ENCODE results near the gene SAPCD2. TPM values are rescaled to one million over a fixed set of nuclear protein-coding genes. Genes with fewer than 3 reads are reported as not detected.

SAPCD2 gene
- total RNA-seq, 1 experiment from 2014 or later = 15.7 TPM

DNA sequence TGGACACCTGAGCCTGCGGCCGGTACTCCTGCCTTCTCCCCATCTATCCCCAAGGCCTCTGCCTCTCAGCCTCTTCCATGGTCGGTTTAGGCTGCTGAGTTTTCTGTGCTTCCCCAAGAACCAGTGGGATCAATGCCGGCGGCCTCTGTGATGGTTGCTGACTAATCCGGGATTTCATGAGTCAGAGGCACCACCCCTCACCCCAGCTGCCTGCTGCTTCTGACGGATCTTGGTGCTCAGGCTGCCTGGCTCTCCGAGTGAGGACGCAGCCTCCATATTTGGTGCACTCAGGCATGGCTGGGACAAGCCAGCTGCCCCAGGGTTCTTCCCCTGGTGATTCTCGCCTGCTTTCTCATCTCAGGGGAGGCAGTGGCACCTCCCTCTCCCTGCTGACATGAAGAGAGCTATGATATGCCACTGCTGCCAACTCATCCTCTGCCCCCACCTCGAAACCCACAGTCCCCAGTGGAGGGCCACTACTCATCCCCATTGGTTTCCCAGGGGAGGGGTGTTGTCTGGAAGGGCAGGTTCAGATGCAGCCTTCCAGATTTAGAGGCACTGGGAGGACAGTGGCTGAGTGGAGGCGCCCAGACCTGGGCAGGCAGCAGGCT is 13.1 kb upstream of the SAPCD2 start:
- Mint-ChIP-seq H3K27ac (ENCODE audit: low read depth, unreplicated experiment) (peak overlapping the region; percentile 84), H3K4me1 (ENCODE audit: insufficient read depth, unreplicated experiment) (peaks cover 33% of the 10 kb centered on the region)
- POLR2A ChIA-PET = interaction anchor here (0.6 to 1.9 kb wide), 10 partner anchors 12 to 157 kb away, joined by 3 to 10 read pairs (median 3); partner anchors contain the start of genes NPDC1, SAPCD2 and TUBB4B

DNA sequence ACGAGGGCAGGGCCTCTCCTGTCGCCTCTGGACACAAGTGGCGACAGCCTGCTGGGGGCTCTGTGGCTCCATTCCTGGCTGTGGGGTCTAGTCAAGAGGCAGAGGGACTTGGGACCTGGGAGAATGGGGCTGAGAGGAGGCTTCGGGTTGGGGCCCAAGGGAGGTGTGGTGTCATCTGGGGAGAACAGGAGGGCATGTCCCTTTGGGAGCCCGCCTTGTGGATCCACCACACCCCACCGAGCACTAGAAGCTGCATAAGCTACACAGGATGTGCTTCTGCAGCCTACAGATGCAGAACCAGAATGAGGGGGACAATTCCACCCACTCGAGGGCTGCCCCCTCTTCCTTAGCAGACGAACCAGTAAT is 12.6 kb upstream of the SAPCD2 start:
- no TSS peak for BruUV-seq (replicated peaks)
- Mint-ChIP-seq H3K36me3 (ENCODE audit: insufficient read depth, unreplicated experiment) (no peaks in the 10 kb centered on the region), H3K27me3 (ENCODE audit: insufficient read depth, unreplicated experiment) (no peaks in the 10 kb centered on the region), H3K27ac (ENCODE audit: low read depth, unreplicated experiment) (peak overlapping the region; percentile 84), H3K4me1 (ENCODE audit: insufficient read depth, unreplicated experiment) (peaks cover 28% of the 10 kb centered on the region), H3K4me3 (ENCODE audit: unreplicated experiment) (no peak overlapping the region), H3K9me3 (ENCODE audit: unreplicated experiment) (no peaks in the 10 kb centered on the region)
- intact Hi-C loops (cut with micrococcal nuclease) = no loop called here
- TF ChIP-seq, protein P1, sequence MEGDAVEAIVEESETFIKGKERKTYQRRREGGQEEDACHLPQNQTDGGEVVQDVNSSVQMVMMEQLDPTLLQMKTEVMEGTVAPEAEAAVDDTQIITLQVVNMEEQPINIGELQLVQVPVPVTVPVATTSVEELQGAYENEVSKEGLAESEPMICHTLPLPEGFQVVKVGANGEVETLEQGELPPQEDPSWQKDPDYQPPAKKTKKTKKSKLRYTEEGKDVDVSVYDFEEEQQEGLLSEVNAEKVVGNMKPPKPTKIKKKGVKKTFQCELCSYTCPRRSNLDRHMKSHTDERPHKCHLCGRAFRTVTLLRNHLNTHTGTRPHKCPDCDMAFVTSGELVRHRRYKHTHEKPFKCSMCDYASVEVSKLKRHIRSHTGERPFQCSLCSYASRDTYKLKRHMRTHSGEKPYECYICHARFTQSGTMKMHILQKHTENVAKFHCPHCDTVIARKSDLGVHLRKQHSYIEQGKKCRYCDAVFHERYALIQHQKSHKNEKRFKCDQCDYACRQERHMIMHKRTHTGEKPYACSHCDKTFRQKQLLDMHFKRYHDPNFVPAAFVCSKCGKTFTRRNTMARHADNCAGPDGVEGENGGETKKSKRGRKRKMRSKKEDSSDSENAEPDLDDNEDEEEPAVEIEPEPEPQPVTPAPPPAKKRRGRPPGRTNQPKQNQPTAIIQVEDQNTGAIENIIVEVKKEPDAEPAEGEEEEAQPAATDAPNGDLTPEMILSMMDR (IDR thresholded peaks at IDR 0.05; ENCODE audit: unreplicated experiment) = no peak
- ChIA-PET CTCF (interaction anchor here (0.7 to 3.8 kb wide), 5 partner anchors 16 to 245 kb away, joined by 3 to 23 read pairs (median 5); partner anchors contain the start of gene ABCA2), POLR2A (interaction anchor here (0.6 to 1.9 kb wide), 8 partner anchors 11 to 135 kb away, joined by 3 to 9 read pairs (median 3); partner anchors contain the start of genes NPDC1 and SAPCD2)
- no peak for DNase-seq (ENCODE audit: unreplicated experiment)

More for the DNA sequence above, 13.1 kb upstream of the SAPCD2 start:
- BruUV-seq (replicated peaks) = no TSS peak
- intact Hi-C loops (cut with micrococcal nuclease) = no loop called here
- no peaks in the 10 kb centered on the region for H3K36me3 Mint-ChIP-seq (ENCODE audit: insufficient read depth, unreplicated experiment)
- no peaks in the 10 kb centered on the region for H3K27me3 Mint-ChIP-seq (ENCODE audit: insufficient read depth, unreplicated experiment)
- H3K9me3 Mint-ChIP-seq (ENCODE audit: unreplicated experiment) = no peaks in the 10 kb centered on the region
- CTCF ChIA-PET = interaction anchor here (0.6 to 3.8 kb wide), 8 partner anchors 7 to 271 kb away, joined by 3 to 23 read pairs (median 4); partner anchors contain the start of gene ABCA2
- TF ChIP-seq, protein P1 (IDR thresholded peaks at IDR 0.05; ENCODE audit: unreplicated experiment) = no peak
- H3K4me3 Mint-ChIP-seq (ENCODE audit: unreplicated experiment) = no peak overlapping the region
- DNase-seq (ENCODE audit: unreplicated experiment) = peak; percentile 96

DNA sequence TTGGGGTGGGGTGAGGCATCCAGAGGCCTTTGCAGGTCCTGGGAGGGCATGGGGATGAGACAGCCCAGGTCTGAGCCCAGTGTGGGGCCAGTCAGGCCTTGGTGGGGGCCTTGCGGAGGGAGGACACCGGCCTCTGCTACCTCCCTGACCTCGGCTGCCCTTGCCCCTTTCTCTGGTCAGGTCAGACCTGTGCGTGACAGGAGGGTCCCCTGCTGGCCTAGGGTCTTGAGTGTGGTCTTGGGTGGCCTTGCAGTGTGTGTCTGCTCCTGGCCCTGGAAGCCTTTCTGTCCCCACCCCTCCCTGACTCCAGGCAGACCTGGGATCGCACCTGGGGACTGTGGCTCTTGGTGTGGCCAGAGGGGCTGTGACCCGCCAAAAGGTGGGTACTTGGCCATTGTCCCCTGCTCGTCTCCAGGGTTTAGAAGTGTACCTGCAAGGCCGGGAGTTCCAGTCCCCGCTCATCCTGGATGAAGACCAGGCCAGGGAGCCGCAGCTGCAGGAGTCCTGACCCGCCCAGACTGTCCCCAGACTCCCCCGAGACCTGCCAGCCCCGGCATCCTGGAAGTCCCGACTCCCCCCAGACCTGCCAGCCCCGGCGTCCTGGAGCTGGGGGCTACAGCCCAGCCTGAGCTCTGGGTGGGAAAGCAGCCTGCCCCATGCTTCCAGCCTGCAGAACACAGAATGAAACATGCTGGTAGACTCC is 12.0 kb upstream of the SAPCD2 start:
- CTCF ChIA-PET = interaction anchor here (0.7 to 3.8 kb wide), 5 partner anchors 11 to 244 kb away, joined by 3 to 23 read pairs (median 5); partner anchors contain the start of genes ABCA2 and SAPCD2
- intact Hi-C loops (cut with micrococcal nuclease) = no loop called here
- no peak overlapping the region for H3K27ac Mint-ChIP-seq (ENCODE audit: low read depth, unreplicated experiment)
- TF ChIP-seq, protein P1 (IDR thresholded peaks at IDR 0.05; ENCODE audit: unreplicated experiment) = no peak
- H3K9me3 Mint-ChIP-seq (ENCODE audit: unreplicated experiment) = no peaks in the 10 kb centered on the region
- H3K27me3 Mint-ChIP-seq (ENCODE audit: insufficient read depth, unreplicated experiment) = no peaks in the 10 kb centered on the region
- H3K4me1 Mint-ChIP-seq (ENCODE audit: insufficient read depth, unreplicated experiment) = peaks cover 23% of the 10 kb centered on the region
- POLR2A ChIA-PET = interaction anchor here (0.5 to 1.9 kb wide), 3 partner anchors 11 to 14 kb away, joined by 3 to 9 read pairs (median 4); partner anchors contain the start of gene SAPCD2
- BruUV-seq (replicated peaks) = no TSS peak
- no peak for DNase-seq (ENCODE audit: unreplicated experiment)
- H3K4me3 Mint-ChIP-seq (ENCODE audit: unreplicated experiment) = no peak overlapping the region
- H3K36me3 Mint-ChIP-seq (ENCODE audit: insufficient read depth, unreplicated experiment) = no peaks in the 10 kb centered on the region

Measured in MCF 10A (cell line).